Measurements from ENCODE around the gene ATP8B3.

The ATP8B3 gene

DNA sequence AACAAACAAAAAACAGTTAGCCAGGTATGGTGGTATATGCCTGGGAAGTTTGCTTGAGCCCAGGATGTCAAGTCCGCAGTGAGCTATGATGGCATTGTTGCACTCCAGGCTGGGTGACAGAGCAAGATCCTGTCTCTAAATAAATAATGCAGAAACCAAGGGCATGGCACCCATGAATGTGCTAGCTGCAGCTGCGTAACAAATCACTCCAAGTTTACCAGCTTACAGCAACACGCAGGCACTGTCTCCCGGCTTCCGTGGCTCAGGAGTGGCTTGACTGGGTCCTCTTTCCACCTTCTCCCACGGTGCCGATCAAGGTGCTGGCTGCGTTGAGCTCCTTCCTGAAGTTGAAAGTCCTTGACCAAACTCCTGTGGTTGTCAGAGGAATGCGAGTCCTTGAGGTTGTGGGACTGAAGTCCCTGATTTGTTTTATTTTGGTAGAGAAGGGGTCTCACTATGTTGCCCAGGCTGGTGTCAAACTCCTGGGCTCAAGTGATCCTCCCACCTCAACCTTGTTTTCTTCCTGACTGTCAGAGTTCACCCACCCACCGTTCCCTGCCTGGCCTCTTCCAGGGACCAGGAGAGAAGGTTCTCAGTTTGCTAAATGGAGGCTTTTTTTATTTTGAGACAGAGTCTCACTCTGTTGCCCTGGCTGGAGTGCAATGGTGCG, 72.0 kb downstream of the ATP8B3 start:
- no peak for DNase-seq

DNA sequence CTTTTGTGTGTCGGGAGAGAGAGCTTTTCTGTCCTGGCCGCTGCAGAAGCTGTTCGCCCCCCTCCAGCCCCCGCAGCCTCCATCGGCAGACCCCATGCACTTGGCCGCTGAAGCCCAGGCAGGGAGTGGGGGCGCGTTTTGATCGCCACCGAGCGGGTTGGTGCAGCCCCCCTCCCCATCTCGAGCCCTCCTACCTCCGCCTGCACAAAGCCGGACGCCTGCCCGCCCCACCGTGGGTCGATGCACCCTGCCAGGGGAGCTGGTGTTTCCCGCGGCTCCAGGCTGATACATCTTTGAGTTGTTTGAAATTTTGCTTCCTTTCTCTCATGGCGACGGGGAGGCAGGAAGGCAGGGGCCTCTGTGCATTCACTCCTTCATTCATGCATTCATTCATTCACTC, 75.1 kb downstream of the ATP8B3 start:
- no peak for DNase-seq

DNA sequence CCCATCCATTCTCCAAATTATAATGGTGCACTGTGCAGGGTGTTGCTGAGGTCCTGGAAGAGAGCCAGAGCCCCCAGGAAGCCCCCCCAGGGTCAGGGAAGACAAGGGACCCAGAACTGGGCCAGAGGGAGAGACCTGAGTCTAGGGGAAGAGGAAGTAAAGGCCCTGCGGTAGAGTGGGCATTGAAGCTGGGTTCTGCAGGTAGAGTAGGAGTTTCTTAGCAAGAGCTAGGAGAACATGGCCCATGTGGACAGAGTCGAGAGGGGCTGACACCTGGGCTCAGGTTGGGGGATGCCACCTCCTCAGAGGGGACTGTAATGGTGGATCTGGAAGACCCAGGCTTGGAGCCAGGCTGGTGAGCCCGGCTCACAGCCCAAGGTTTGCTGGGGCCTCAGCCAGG, 75.8 kb downstream of the ATP8B3 start:
- no peak for DNase-seq

DNA sequence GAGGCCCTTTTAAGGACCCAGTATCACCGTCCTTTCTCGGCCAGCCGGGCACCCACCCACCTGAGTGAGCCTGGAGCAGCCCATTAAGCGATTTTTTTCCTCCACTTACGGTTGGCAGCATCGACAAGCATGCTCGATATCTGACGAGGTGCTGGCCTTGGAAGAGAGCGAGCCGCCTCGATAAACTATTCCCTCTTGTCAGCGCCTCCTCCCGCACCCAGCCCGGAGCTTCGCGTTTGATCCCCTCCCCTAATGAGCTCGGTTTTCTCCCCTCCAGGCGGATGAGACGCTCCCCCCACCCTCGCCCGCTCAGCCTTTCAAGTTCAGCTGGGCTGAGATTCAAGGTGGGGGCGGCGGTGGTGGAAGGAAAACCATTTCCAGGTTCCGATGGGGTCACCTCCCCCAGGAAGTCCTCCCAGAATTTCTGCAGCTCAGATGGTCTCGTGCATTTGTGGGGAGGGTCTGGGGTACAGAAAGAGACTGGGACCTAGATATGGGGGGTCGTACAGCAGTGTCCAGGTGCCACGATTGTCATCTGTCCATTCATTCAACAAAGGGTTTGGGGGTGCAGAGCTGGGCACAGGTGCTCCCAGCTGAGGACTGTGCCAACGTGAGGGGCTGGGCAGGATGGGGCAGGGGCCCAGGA, 77.6 kb downstream of the ATP8B3 start:
- DNase-seq = no peak

Data from activated CD4-positive, CD25-positive, alpha-beta regulatory T cell treated with anti-CD3 and anti-CD28 coated beads, Interleukin-2, amount 50 U/mL, for 72 hours (primary cell).